NCI-H345 treated with DMSO at 0.1 percent for 48 hours (cell line): ENCODE data around the gene PRMT3.
A peak's percentile ranks its signal among the peaks of the same experiment; 100 is the strongest.
"Not testable (repeated sequence)": the region's sequence is repeated elsewhere in the genome, so short reads cannot be mapped to it uniquely, and the experiment has no call there.

ENCODE experiments used
- DNase-seq: peaks from one replicate; lab custom pipeline; 2025; ENCODE audit not compliant: unreplicated experiment; lab: John Stamatoyannopoulos, UW

Gene PRMT3

DNA sequence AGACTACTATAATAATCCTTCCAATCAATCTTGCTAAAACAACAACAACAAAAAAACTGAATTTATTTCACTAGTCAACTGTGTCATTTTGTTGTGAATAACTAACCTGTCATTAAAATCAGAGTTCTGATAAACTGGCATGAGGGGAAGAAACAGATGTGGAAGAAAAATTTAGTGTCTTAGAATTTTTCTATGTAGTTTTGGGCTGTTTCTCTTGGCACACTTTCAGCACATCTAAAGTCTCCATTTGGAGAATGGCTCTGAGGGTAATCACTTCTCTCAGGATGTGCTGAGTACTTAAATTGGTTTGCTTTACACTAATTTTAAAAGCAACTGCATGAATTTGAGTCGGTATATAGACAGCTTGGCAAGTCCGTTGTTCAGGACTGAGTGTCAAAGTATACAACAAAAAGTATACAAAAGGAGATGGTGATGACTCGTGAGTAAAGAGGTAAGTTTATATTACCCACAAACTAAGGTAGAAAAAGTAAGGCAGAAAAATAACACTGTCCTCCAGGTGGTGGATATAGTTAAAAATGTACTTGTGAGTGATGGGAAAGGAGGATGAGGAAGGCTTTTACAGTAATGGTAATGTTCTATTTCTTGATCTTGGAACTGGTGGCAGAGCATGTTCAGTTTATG, 13.8 kb upstream of the PRMT3 start:
- DNase-seq = no peak

DNA sequence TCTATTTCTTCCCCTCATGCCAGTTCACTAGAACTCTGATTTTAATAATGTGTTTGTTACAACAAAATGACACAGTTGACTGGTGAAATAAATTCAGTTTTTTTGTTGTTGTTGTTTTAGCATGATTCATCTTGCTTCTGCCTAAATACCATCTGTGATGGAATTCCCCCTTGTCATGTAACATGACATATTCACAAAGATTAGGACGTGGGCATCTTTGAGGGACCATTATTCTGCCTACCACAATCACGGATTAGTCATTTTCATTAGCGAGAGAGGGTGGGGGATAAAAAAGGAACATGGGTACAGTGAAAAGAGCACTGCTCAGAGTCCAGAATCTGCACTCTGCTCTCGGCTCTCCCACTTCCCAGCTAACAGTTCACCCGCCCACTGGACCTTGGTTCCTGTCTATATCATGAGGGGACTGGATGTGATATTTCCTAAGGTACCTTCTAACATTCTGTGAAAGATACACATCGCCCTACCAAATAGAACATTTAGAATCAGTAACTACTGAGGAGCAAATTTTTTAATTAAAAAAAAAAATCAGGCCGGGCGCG, 12.7 kb upstream of the PRMT3 start:
- DNase-seq = no peak

GRCh38 chr11:20376162-20376730, 11.3 kb upstream of the PRMT3 start:
- DNase-seq = no peak

DNA sequence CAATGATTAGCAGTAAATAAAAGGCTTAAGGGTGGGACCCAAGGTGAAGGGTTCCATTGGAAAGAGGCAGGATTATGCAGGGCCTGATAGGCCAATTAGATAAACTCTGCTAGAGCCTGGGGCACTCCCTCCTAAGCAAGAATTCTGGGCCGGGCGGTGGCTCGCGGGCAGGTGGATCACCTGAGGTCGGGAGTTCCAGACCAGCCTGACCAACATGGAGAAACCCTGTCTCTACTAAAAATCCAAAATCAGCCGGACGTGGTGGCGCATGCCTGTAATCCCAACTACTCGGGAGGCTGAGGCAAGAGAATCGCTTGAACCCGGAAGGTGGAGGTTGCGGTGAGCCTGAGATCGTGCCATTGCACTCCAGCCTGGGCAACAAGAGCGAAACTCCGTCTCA, 1.5 kb upstream of the PRMT3 start:
- not testable (repeated sequence) for DNase-seq

GRCh38 chr11:20388096-20389055, 860 bp downstream of the PRMT3 start:
- peak; percentile 47 for DNase-seq

DNA sequence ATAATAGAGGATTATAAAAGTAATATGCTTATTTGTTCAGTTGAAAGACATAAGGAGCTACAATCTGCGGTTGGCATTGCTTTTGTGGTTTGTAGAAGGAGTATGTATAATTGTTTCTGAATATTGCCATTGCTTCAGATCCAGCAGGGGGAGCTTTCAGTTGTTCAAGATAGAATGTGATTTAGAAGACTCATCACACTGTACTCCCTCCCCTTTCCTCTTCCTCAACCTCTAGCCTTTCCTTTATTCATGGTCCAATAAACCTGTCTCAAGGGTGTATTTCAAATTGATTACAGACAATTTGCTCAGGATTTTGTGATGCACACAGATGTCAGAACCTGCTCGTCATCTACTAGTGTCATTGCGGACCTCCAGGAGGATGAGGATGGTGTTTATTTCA, 9.8 kb downstream of the PRMT3 start:
- peak; percentile 22 for DNase-seq

- no peak for DNase-seq
These were observed 12.0 kb downstream of the PRMT3 start for GRCh38 chr11:20399498-20399897.

- no peak for DNase-seq
These were observed 15.5 kb downstream of the PRMT3 start for GRCh38 chr11:20403059-20403458.

DNA sequence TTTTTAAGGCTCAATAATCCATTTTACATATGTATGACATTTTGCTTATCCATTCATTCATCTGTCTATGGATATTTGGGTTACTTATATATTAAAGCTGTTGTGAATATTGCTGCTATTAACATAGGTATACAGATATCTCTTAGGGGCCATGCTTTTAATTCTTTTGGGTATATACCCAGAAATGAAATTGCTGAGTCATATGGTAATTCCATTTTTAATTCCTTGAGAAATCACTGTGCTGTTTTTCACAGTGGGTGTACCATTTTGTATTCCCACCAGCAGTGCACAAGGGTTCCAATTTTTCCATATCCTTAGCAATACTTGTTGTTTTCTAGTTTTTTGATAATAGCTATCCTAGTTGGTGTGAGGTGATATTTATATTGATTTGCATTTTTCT, 19.0 kb downstream of the PRMT3 start:
- DNase-seq = no peak

DNA sequence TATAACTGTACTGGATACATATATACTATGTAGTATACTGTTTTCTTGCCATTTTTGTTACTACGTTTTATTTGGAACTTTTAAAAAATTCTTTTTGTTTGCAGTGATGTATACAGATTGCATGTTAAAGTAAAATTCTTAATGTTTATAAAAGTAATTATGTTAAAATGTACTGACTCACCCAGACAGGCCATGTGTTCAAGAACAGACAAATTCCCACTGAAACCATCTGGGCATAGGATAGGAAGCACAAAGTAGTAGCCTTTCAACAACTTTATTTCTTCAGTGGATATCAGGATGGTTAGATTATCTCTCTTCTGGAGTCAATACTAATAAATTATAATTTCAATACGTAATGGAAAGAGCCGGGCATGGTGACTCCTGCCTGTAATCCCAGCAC, 19.8 kb downstream of the PRMT3 start:
- DNase-seq = no peak

DNA sequence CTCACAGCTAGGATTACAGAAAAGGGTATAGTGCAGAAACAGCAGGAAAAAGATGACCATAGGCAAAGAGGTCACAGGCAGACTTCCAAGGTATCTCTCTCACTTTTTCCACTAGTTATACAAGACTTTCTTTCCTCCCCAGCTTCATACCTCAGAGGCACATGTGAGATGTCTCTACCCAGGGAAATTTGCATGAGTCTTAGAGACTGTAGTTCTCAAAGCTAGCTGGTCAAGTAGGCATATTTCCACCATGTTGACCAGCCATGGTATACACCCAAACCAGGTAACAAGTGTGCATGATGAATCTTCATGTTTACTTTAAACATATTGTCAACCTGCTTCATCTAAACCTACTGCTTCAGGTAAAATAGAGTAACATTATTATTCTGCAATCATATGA, 27.9 kb downstream of the PRMT3 start:
- no peak for DNase-seq

- DNase-seq = no peak
These were observed 30.3 kb downstream of the PRMT3 start for GRCh38 chr11:20417771-20418170.

GRCh38 chr11:20421946-20422345, 34.4 kb downstream of the PRMT3 start:
- DNase-seq = no peak

DNA sequence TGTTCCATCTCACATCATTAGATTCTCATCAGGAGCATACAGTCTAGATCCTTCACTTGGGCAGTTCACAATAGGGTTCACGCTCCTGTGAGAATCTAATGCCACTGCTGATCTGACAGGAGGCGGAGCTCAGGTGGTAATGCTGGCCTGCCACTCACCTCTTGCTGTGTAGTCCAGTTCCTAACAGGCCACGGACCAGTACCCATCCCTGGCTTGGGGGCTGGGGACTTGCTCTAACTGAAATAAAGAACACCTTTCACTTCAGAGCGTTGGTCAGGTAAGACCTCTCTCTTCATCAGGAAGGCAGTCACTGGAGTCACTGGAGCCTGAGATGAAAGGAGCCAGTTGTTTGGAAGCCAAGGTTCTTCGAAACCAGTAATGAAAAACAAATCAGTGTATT, 41.7 kb downstream of the PRMT3 start:
- no peak for DNase-seq

DNA sequence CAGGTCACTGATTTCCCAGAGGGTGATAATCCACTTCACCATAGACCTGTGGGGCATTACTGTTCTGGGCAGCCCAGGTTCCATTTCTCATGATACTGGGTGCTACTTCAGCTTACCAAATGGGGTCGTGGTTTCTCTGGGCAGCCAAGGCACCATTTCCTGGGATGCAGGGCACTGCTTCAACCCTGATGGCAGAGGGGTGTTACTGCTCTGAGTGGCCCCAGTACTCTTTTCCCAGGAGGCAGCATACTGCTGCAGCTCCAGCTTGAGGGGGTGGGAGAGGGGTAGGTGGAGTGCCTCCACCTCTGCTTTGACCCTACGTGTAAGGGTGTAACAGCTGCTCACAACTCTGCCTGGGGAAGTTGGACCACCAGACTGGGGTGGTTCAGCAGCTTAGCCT, 51.1 kb downstream of the PRMT3 start:
- no peak for DNase-seq

DNA sequence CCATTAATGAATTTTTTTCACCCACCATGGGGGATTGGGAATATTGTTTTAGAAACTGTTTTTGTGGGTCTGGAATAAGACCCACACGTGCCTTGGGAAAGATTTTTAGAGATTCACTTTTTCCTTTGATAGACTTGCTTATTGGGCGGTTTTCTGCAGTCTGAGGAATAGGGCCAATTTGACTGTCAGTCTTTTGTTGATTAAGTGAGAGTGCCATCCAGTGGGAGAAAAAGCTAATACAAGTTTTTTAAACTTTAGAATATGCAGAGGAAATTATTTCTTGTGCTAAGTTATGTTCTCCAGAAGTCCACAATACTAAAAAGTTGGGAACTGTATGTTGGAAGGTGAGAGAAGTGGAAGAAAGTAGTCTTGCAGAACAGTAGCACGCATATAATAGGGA, 56.1 kb downstream of the PRMT3 start:
- no peak for DNase-seq

GRCh38 chr11:20444535-20444934, 57.0 kb downstream of the PRMT3 start:
- peak; percentile 31 for DNase-seq

DNA sequence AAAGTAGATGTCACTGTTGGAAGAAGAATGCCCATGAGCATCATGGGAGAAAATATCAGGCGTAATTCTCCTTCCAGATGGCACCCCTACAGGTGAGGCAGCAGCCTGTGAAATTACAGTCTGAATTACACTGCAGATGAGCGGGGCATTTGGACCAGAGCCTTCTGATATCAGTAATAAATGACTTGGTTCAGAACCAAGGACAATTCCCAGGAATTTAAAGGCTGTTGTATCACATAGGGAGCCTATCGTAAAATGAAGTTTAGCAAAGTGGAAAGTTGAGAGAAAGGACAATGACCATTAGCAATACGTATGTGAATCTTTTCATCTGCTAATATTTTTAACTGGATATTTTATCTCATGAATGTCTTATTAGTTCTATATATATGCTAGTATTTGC, 61.3 kb downstream of the PRMT3 start:
- DNase-seq = no peak

DNA sequence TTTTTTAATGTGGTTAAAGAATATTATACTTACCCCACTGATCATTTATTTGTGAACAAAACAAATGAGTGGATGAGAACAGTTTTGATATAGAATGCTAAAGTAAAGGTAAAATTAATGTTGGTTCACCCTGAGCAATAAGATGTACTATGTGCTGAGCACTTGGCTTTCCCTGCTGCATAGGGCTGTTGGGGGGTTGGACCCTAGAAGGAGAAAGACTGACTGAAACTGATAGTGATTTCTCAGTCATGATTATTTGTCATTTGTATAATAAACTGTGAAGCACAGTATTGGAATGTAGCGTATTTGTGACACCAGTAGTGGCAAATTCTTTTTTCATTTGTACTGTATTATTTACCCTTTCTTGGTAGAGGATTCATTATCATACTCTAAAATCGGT, 63.3 kb downstream of the PRMT3 start:
- no peak for DNase-seq

GRCh38 chr11:20451568-20451967, 64.1 kb downstream of the PRMT3 start:
- no peak for DNase-seq

DNA sequence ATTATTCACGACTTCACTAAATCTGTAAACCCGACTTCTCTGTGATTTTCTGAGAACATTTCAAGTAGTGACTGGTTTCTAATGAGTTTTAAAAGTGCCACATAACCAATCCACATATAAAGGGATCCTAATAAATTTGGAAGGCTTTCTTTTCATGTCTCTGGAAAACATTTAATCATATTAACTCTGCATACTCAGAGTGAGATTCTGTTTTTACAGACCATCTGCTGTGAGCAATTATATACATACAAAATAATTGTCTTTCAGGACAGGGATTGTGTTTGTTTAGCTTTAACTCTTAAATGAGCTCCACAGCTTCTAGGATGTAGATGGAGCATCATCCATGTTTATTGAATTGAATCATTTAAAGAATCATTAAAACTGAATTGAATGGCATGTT, 65.1 kb downstream of the PRMT3 start:
- no peak for DNase-seq
